CD14-positive monocyte (primary cell): ENCODE measurements around the gene MGAT5B. TPM values are rescaled to one million over a fixed set of nuclear protein-coding genes. Genes with fewer than 3 reads are reported as not detected.

ENCODE experiments used
- DNase-seq, 3 donors: peaks; one replicate each; pipeline ENCODE4 v3.0.0-alpha.2; 2011 to 2022
- H2AFZ ChIP-seq: 2 replicates; pipeline ENCODE4 v1.6.0; 2012; ENCODE audit warnings: mild to moderate bottlenecking, low read depth, low read length, inconsistent platforms; ENCODE audit not compliant: insufficient read depth, poor library complexity, severe bottlenecking
- H3K27ac ChIP-seq, 2 donors: 1 replicate in 1 of 2; 2 replicates in 1 of 2; pipeline ENCODE4 v1.5.1; 2012 to 2013; ENCODE audit warnings: low read length in 2 of 2, control low read depth in 1 of 2, inconsistent platforms in 1 of 2, low read depth in 1 of 2, mild to moderate bottlenecking in 1 of 2
- H3K27me3 ChIP-seq, 2 donors: one replicate each; pipeline versions ENCODE4 v1.6.0 to v1.6.1; 2011 to 2013; ENCODE audit warnings: low read length in 2 of 2; ENCODE audit not compliant: control insufficient read depth in 2 of 2, insufficient read depth in 2 of 2
- H3K36me3 ChIP-seq, 2 donors: replicated peaks in 1 of 2; 1 replicate in 1 of 2; 2 replicates in 1 of 2; pipeline versions ENCODE4 v1.5.1 to v1.6.1; 2012 to 2013; ENCODE audit warnings: low read length in 2 of 2, control low read depth in 1 of 2, inconsistent platforms in 1 of 2, mild to moderate bottlenecking in 1 of 2; ENCODE audit not compliant: insufficient read depth in 2 of 2, control insufficient read depth in 1 of 2
- H3K4me1 ChIP-seq, 2 donors: 1 replicate in 1 of 2; 2 replicates in 1 of 2; pipeline versions ENCODE4 v1.5.1 to v1.6.1; 2012 to 2013; ENCODE audit warnings: low read length in 2 of 2, control low read depth in 1 of 2, inconsistent platforms in 1 of 2, mild to moderate bottlenecking in 1 of 2, moderate library complexity in 1 of 2; ENCODE audit not compliant: insufficient read depth in 2 of 2, control insufficient read depth in 1 of 2
- H3K4me2 ChIP-seq: replicated peaks from 2 replicates; pipeline ENCODE3; 2012; ENCODE audit warnings: low read length, moderate library complexity, mild to moderate bottlenecking; ENCODE audit not compliant: poor library complexity, severe bottlenecking; ENCODE audit errors: extremely low read depth
- H3K4me3 ChIP-seq, 3 experiments: fragments of 200-600 bp in 1 of 3; sonication (generic) in 1 of 3; replicated peaks in 1 of 3; 1 replicate in 2 of 3; 2 replicates in 1 of 3; pipeline ENCODE4 v1.5.1; 2011 to 2013; ENCODE audit warnings: low read length in 3 of 3, mild to moderate bottlenecking in 3 of 3, control low read depth in 2 of 3, low read depth in 2 of 3, inconsistent platforms in 1 of 3, moderate library complexity in 1 of 3
- H3K79me2 ChIP-seq: 2 replicates; pipeline ENCODE4 v1.6.0; 2012; ENCODE audit warnings: mild to moderate bottlenecking, control low read depth, inconsistent platforms, low read length, moderate library complexity; ENCODE audit not compliant: insufficient read depth
- H3K9ac ChIP-seq: 2 replicates; pipeline ENCODE4 v1.6.0; 2017; ENCODE audit warnings: low read length, mild to moderate bottlenecking; ENCODE audit not compliant: insufficient read depth, poor library complexity, severe bottlenecking
- H3K9me3 ChIP-seq, 2 donors: replicated peaks in 1 of 2; 1 replicate in 1 of 2; 2 replicates in 1 of 2; pipeline versions ENCODE4 v1.5.1 to v1.6.1; 2012 to 2013; ENCODE audit warnings: low read length in 2 of 2, control low read depth in 1 of 2; ENCODE audit not compliant: control insufficient read depth in 1 of 2, insufficient read depth in 1 of 2
- H4K20me1 ChIP-seq: 2 replicates; pipeline ENCODE4 v1.6.0; 2012; ENCODE audit warnings: mild to moderate bottlenecking, low read length, control low read depth, moderate library complexity; ENCODE audit not compliant: insufficient read depth
- H3K27ac Mint-ChIP-seq, 7 donors: one replicate each; pipeline ENCODE4 v1.8.0; 2020; ENCODE audit warnings: mild to moderate bottlenecking in 7 of 7, mixed read lengths in 7 of 7, moderate library complexity in 6 of 7, inconsistent platforms in 2 of 7
- H3K27me3 Mint-ChIP-seq, 3 donors: one replicate each; pipeline ENCODE4 v1.8.0; 2021 to 2022; ENCODE audit warnings: low read depth in 3 of 3, mild to moderate bottlenecking in 3 of 3, mixed read lengths in 3 of 3, moderate library complexity in 3 of 3, inconsistent platforms in 1 of 3
- H3K36me3 Mint-ChIP-seq, 2 donors: one replicate each; pipeline ENCODE4 v1.8.0; 2020; ENCODE audit warnings: mixed read lengths in 2 of 2, inconsistent platforms in 1 of 2, mild to moderate bottlenecking in 1 of 2
- H3K4me1 Mint-ChIP-seq: one replicate; pipeline ENCODE4 v1.8.0; 2020; ENCODE audit warnings: mild to moderate bottlenecking, mixed read lengths
- H3K4me3 Mint-ChIP-seq, 2 donors: one replicate each; pipeline ENCODE4 v1.8.0; 2020; ENCODE audit warnings: mild to moderate bottlenecking in 2 of 2, mixed read lengths in 2 of 2, moderate library complexity in 1 of 2
- H3K9me3 Mint-ChIP-seq, 7 donors: one replicate each; pipeline ENCODE4 v1.8.0; 2020 to 2022; ENCODE audit warnings: mixed read lengths in 7 of 7, mild to moderate bottlenecking in 6 of 7, moderate library complexity in 6 of 7, inconsistent platforms in 2 of 7
- WGBS: methylation state at CpG from one replicate; pipeline ENCODE4 v1.1.5; 2013; ENCODE audit warnings: missing lambda C conversion rate; ENCODE audit not compliant: insufficient coverage; 5-methylcytosine and 5-hydroxymethylcytosine counted together
- intact Hi-C, 2 donors: fragments of 100-400 bp; cut with micrococcal nuclease; formaldehyde crosslinking; loops; one replicate each; pipeline versions ENCODE4 v1.15.0 to v1.15.1; 2023
- polyA plus RNA-seq, 3 donors: library from polyadenylated mRNA; depleted of rRNA in 1 of 3; unstranded in 2 of 3; stranded (reverse) in 1 of 3; fragments of 300-500 nt in 2 of 3; fragments of >200 nt in 1 of 3; fragmentation: Illumina TruSeq in 2 of 3; gene quantifications; 1 replicate in 2 of 3; 2 replicates in 1 of 3; pipeline ENCODE4 v1.2.3, GENCODE V29; 2012 to 2021
- TF ChIP-seq, protein P1 (sequence below): fragments of 200-600 bp; IDR thresholded peaks from one replicate; pipeline ENCODE4 v1.8.0; 2022; ENCODE audit warnings: antibody characterized with exemption, mild to moderate bottlenecking

Gene MGAT5B
- polyA plus RNA-seq, 3 donors, result not detected

DNA sequence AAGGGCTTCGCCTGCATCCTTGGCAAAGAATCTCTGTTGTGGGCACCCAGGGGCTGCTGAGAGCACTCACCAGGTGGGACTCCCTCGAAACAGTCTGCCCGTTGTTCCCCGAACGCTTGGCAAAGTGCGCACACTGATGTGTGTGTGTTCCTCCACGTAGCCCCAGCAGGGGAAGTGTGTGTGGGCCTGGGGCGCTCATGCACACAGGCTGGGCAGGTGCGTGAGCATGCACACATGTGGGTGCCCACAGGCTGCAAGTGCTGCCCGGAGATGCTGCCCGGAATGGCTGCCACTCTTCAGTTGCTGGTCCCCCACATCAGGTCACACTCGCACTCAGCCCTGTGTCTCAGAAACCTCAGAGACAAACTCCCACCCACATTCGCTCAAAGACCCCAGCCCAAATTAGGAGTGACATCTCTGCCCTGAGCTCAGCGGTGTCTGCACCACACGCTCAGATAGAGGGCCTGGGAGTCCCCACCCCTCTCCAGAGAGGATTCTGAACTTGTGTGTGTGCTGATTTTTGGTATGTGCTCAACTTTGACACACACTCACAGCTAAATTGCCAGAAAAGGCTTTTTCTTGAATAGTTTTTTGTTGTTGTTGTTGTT, 119.4 kb downstream of the MGAT5B start:
- no peaks in the 10 kb centered on the region for H4K20me1 ChIP-seq
- no peaks in the 10 kb centered on the region for H3K79me2 ChIP-seq
- H3K36me3 Mint-ChIP-seq, result no peaks in the 10 kb centered on the region
- H3K4me1 Mint-ChIP-seq, result no peaks in the 10 kb centered on the region
- peaks cover 0 to 5% (median 4%) of the 10 kb centered on the region in 3 donors for H3K27me3 Mint-ChIP-seq
- WGBS, result 94% methylated on average over 12 of the region's 15 CpGs
- no peak for DNase-seq
- H3K36me3 ChIP-seq, result no peaks in the 10 kb centered on the region
- intact Hi-C loops, result no loop called here
- no peaks in the 10 kb centered on the region for H3K4me1 ChIP-seq
- H3K27ac Mint-ChIP-seq, result no peak overlapping the region
- no peaks in the 10 kb centered on the region for H3K9me3 Mint-ChIP-seq
- H3K4me2 ChIP-seq, result no peak overlapping the region
- no peak overlapping the region for H3K4me3 Mint-ChIP-seq
- no peak overlapping the region for H3K4me3 ChIP-seq
- H3K9me3 ChIP-seq, result no peaks in the 10 kb centered on the region
- no peak overlapping the region for H3K9ac ChIP-seq
- TF ChIP-seq, protein P1, sequence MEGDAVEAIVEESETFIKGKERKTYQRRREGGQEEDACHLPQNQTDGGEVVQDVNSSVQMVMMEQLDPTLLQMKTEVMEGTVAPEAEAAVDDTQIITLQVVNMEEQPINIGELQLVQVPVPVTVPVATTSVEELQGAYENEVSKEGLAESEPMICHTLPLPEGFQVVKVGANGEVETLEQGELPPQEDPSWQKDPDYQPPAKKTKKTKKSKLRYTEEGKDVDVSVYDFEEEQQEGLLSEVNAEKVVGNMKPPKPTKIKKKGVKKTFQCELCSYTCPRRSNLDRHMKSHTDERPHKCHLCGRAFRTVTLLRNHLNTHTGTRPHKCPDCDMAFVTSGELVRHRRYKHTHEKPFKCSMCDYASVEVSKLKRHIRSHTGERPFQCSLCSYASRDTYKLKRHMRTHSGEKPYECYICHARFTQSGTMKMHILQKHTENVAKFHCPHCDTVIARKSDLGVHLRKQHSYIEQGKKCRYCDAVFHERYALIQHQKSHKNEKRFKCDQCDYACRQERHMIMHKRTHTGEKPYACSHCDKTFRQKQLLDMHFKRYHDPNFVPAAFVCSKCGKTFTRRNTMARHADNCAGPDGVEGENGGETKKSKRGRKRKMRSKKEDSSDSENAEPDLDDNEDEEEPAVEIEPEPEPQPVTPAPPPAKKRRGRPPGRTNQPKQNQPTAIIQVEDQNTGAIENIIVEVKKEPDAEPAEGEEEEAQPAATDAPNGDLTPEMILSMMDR, result no peak
- H3K27ac ChIP-seq, result no peak overlapping the region
- no peaks in the 10 kb centered on the region for H3K27me3 ChIP-seq
- no peak overlapping the region for H2AFZ ChIP-seq

DNA sequence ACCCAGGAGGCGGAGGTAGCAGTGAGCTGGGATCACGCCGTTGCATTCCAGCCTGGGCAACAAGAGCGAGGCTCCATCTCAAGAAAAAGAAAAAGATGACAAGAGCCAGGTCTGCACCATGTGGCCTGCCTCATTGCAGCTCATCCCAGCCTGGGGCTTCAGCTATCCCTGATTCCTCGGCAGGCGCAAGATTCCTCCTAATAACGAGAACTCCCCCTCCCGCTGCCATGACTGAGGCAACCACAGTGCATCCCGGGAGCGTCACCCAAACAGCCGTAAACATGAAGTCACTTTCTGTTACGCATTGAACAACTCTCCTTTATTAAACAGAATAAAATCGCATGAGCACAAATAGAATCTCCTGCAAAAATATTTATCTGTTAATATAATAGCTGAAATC, 120.6 kb downstream of the MGAT5B start:
- H3K4me1 Mint-ChIP-seq, result no peaks in the 10 kb centered on the region
- H3K27me3 ChIP-seq, result no peaks in the 10 kb centered on the region

More for the DNA sequence above, 120.6 kb downstream of the MGAT5B start:
- H3K27me3 Mint-ChIP-seq, result peaks cover 1 to 8% (median 4%) of the 10 kb centered on the region in 3 donors
- Histone ChIP-seq H3K4me1 (no peaks in the 10 kb centered on the region), H3K27ac (no peak overlapping the region), H3K36me3 (no peaks in the 10 kb centered on the region), H4K20me1 (no peaks in the 10 kb centered on the region), H3K9ac (no peak overlapping the region), H3K4me2 (no peak overlapping the region), H3K4me3 (no peak overlapping the region), H3K79me2 (no peaks in the 10 kb centered on the region), H2AFZ (no peak overlapping the region), H3K9me3 (no peaks in the 10 kb centered on the region)
- DNase-seq, result no peak
- TF ChIP-seq, protein P1, result no peak
- intact Hi-C loops, result no loop called here
- no peak overlapping the region for H3K27ac Mint-ChIP-seq
- no peak overlapping the region for H3K4me3 Mint-ChIP-seq
- WGBS, result 92% methylated on average over 7 of the region's 13 CpGs
- H3K36me3 Mint-ChIP-seq, result no peaks in the 10 kb centered on the region
- no peaks in the 10 kb centered on the region for H3K9me3 Mint-ChIP-seq
